Memory B cell (primary cell): ENCODE measurements around the gene NGDN.
"Not testable (repeated sequence)": the region's sequence is repeated elsewhere in the genome, so short reads cannot be mapped to it uniquely, and the experiment has no call there.

Experiments used
- ATAC-seq: fragments of 150-1000 bp; cut with Tn5 transposase; 2 replicates; pipeline ENCODE4 v1.10.0; 2021; ENCODE audit warnings: low read depth, mild to moderate bottlenecking, moderate library complexity
- DNase-seq, 2 donors: peaks; one replicate each; pipeline ENCODE4 v3.0.0; 2022; ENCODE audit warnings: low spot score in 2 of 2
- H3K27ac Mint-ChIP-seq: one replicate; pipeline ENCODE4 v1.8.0; 2022; ENCODE audit warnings: mild to moderate bottlenecking, moderate library complexity, mixed read lengths
- H3K27me3 Mint-ChIP-seq: one replicate; pipeline ENCODE4 v1.8.0; 2022; ENCODE audit warnings: mixed read lengths
- H3K36me3 Mint-ChIP-seq: one replicate; pipeline ENCODE4 v1.8.0; 2022; ENCODE audit warnings: mild to moderate bottlenecking, mixed read lengths
- H3K4me1 Mint-ChIP-seq: one replicate; pipeline ENCODE4 v1.8.0; 2022; ENCODE audit warnings: mixed read lengths
- H3K4me3 Mint-ChIP-seq: one replicate; pipeline ENCODE4 v1.8.0; 2022; ENCODE audit warnings: mild to moderate bottlenecking, moderate library complexity, mixed read lengths
- H3K9me3 Mint-ChIP-seq: one replicate; pipeline ENCODE4 v1.8.0; 2022; ENCODE audit warnings: mixed read lengths

The NGDN gene

DNA sequence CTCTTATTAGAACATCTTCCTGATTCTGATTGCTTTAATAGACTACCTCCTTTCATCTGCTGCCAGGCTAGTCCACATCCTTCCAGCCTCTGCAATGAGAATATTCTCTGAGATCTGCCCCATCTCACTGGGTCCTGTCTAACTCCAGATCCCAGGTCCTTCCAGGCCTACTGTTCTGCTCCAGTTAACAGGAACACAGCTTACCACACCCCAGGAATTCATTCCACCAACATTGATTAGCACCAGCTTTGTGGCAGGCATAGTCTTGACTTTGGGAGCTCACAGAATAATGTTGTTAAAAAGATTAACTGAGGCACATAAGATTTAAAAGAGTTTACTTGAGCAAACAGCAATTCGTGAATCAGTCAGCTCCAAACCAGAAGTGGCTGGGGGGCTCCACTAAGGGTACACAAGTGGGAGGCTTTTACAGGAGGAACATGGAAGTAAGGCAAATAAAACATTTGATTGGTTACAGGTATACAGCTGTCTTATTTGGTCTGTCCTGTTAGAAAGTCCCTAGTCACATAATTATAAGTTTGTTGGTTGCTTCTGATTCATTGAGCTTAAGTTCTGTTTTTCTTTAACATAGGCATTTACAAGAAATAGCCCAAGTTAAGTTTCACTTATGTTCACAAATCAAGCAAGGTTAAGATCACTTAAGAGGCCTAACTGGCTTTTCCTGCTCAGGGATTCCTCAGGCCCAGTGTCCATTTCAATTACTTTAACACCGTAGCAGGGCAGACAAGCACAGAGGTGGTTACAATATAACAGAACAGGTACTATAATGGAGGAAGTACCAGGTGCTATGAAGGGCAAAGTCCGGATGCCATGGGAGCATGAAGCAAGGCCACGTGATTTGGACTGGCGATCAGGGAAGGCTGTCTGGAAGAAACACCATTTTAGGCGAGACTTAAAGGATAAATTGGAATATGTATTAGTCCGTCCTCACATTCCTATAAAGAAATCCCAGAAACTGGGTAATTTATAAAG, 21.8 kb upstream of the NGDN start:
- Mint-ChIP-seq H3K27ac (peak overlapping the region; percentile 29), H3K27me3 (peaks cover 9% of the 10 kb centered on the region), H3K36me3 (no peaks in the 10 kb centered on the region), H3K9me3 (peaks cover 2% of the 10 kb centered on the region), H3K4me3 (no peak overlapping the region), H3K4me1 (peaks cover 5% of the 10 kb centered on the region)
- ATAC-seq: no peak
- no peak for DNase-seq

DNA sequence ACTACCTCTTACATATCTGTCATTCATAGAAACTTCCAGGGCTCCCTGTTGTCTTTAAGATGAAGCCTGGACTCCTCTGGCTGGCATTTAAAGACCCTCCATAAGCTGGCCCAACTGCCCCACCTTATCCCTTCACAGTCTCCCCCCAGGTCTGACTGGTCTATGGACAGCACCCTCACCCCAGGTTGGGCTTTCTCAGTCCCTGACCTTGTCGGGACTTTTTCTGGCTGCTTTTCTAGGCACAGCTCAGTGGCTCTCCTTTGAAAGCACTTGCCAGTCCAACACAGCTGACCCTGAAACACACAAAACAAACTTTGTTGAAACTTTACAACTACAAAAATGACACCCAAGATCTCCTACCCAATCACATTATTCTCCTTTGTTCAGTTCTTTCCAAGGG, 20.2 kb upstream of the NGDN start:
- ATAC-seq (no peak), DNase-seq (no peak)
- Mint-ChIP-seq H3K4me1 (no peaks in the 10 kb centered on the region), H3K4me3 (no peak overlapping the region), H3K36me3 (no peaks in the 10 kb centered on the region), H3K27ac (no peak overlapping the region), H3K9me3 (peaks cover 2% of the 10 kb centered on the region), H3K27me3 (peaks cover 7% of the 10 kb centered on the region)

DNA sequence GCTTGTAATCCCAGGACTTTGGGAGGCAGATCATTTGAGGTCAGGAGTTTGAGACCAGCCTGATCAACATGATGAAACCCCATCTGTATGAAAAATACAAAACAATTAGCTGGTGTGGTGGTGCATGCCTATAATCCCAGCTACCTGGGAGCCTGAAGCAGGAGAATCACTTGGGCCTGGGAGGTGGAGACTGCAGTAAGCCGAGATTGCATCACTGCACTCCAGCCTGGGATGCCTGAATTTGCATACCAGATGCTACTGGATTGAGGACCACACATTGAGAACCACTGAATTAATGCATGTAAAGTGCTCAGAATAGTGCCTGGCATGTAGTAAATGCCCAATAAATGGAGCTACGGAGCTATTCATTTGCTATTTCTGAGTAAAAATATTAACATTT, 19.1 kb upstream of the NGDN start:
- Mint-ChIP-seq H3K36me3 (no peaks in the 10 kb centered on the region), H3K4me1 (no peaks in the 10 kb centered on the region), H3K9me3 (peaks cover 2% of the 10 kb centered on the region), H3K4me3 (no peak overlapping the region), H3K27me3 (peaks cover 12% of the 10 kb centered on the region), H3K27ac (no peak overlapping the region)
- ATAC-seq: no peak
- DNase-seq: no peak

DNA sequence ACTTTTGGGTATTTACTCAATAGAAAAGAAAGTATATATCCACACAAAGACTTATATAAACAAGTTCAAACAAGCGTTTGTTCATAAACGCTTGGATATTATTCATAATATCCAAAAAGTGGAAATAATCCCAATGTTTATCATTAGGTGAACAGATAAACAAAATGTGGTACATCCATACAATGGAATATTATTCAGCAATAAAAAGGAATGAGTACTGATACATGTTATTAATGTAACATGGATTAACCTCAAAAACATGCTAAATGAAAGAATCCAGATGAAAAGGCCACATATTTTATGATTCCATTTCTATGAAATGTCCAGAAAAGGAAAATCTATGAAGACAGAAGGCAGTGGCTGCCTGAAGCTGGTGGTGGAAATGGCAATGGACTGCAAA, 17.3 kb upstream of the NGDN start:
- DNase-seq (no peak), ATAC-seq (no peak)
- Mint-ChIP-seq H3K27me3 (peaks cover 14% of the 10 kb centered on the region), H3K9me3 (peaks cover 2% of the 10 kb centered on the region), H3K36me3 (no peaks in the 10 kb centered on the region), H3K27ac (no peak overlapping the region), H3K4me3 (no peak overlapping the region), H3K4me1 (no peaks in the 10 kb centered on the region)

DNA sequence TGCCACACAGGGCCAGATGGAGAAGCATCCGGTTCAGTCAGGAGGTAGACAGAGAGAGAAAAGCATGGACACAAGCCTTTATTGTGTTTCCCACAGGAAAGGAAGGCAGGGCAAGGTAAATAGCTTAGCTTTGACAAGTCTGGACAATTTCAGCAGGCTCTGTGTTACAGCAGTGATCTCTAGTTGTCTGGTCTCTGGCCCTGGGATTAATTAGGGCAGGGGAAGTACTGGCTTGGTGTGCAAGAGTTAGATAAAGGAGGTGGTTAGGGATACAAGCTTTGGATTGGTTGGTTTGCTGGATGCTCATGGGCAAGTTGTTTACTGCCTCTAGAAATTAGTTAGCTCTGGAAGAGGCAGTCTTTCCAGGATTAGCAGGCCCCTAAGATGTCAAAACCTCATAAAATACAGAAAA, 15.1 kb upstream of the NGDN start:
- no peak overlapping the region for H3K4me3 Mint-ChIP-seq
- ATAC-seq: no peak
- peaks cover 2% of the 10 kb centered on the region for H3K9me3 Mint-ChIP-seq
- H3K27ac Mint-ChIP-seq: no peak overlapping the region
- DNase-seq: no peak
- no peaks in the 10 kb centered on the region for H3K4me1 Mint-ChIP-seq
- no peaks in the 10 kb centered on the region for H3K36me3 Mint-ChIP-seq
- peaks cover 20% of the 10 kb centered on the region for H3K27me3 Mint-ChIP-seq

DNA sequence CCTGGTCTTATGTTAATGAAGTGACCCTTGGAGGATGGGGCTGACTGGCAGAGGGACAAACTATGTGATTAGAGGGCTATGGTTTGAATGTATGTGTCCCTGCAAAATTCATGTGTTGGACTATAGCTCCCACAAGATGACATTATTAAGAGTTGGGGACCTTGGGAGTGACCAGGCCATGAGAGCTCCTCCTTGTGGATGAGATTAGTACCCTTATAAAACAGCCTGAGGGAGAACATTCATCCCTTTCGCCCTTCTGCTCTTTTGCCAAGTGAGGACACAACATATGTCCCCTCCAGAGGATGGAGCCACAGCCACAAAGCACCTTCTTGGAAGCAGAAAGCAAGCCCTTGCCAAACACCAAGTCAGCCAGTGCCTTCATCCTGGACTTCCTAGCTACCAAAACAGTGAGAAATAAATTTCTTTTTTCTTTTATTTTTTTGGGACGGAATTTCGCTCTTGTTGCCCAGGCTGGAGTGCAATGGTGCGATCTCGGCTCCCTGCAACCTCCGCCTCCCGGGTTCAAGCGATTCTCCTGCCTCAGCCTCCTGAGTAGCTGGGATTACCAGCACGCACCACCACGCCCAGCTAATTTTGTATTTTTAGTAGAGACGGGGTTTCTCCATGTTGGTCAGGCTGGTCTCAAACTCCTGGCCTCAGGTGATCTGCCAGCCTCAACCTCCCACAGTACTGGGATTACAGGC, 12.5 kb upstream of the NGDN start:
- H3K27me3 Mint-ChIP-seq: peaks cover 16% of the 10 kb centered on the region
- not testable (repeated sequence) for H3K36me3 Mint-ChIP-seq, H3K9me3 Mint-ChIP-seq, ATAC-seq, H3K4me3 Mint-ChIP-seq, H3K27ac Mint-ChIP-seq, DNase-seq, H3K4me1 Mint-ChIP-seq

DNA sequence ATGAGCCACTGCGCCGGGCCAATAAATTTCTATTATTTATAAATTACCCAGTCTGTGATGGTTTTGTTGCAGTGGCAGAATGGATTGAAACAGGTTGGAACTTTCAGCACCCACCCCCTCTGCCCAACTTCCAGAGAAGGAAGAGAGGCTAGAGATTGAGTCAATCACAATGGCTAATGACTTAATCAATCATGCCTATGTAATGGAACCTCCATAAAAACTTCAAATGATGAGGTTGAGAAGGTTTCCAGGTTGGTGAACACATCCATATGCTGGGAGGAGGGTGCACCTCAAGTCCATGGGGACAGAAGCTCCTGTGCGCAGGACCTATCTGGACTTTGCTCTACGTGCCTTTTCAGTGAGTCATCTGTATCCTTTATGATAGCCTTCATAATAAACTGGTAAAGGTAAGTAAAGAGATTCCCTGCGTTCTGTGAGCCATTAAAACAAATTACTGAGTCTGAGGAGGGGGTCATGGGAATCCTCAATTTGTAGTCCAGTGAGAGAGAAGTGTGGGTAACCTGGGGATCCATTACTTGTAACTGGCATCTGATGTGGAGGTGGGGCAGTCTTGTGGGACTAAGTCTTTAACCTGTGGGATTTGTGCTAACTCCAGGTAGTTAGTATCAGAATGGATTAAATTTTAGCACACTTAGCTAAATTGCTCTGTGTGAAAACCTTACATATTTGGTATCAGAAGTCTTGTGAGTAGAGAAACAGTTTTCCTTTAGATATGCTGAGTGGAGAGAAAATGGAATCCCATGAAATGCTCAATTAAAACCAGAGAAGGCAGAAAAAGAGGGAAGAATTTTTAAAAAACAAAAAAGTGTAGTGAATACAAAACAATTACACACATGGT, 11.7 kb upstream of the NGDN start:
- no peak overlapping the region for H3K27ac Mint-ChIP-seq
- peaks cover 16% of the 10 kb centered on the region for H3K27me3 Mint-ChIP-seq
- H3K36me3 Mint-ChIP-seq: no peaks in the 10 kb centered on the region

DNA sequence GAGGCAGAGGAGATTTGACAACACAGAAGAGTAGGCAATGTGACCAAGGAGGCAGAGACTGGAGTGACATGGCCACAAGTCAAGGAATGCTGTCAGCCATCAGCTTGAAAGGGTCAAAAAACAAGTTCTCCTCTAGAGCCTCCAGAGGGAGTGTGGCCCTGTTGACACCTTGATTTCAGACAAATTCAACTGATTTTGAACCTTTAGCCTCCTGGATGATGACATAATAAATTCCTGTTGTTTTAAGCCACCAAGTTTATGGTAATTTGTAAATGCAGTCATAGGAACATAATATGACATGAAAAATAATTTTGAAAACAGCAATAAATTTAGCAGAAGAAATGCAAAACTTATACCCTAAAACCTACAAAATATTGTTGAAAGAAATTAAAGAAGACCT, 8.5 kb upstream of the NGDN start:
- DNase-seq (no peak), ATAC-seq (no peak)
- H3K4me3 Mint-ChIP-seq: no peak overlapping the region
- H3K9me3 Mint-ChIP-seq: no peaks in the 10 kb centered on the region
- H3K4me1 Mint-ChIP-seq: no peaks in the 10 kb centered on the region
- no peaks in the 10 kb centered on the region for H3K36me3 Mint-ChIP-seq
- peaks cover 9% of the 10 kb centered on the region for H3K27me3 Mint-ChIP-seq
- no peak overlapping the region for H3K27ac Mint-ChIP-seq

More for the DNA sequence above, 11.7 kb upstream of the NGDN start:
- Mint-ChIP-seq H3K4me3 (no peak overlapping the region), H3K9me3 (no peaks in the 10 kb centered on the region), H3K4me1 (no peaks in the 10 kb centered on the region)
- DNase-seq (no peak), ATAC-seq (no peak)

DNA sequence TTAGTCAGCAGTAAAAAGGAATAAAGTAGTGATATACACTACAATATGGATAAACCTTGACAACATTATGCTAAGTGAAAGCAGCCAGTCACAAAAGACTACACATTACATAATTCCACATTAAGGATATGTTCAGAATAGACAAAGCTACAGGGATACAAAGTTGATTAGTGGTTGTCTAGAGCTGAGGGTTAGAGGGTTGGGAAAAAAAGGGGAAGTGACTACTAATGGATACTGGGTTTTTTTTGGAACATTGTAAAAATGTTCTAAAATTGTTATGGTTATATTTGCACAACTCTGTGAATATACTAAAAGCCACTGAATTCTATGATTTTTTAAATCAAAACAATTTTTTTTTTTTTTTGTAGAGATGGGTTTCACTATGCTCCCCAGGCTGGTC, 4.8 kb upstream of the NGDN start:
- H3K4me1 Mint-ChIP-seq: no peaks in the 10 kb centered on the region
- H3K9me3 Mint-ChIP-seq: no peaks in the 10 kb centered on the region
- H3K4me3 Mint-ChIP-seq: no peak overlapping the region
- ATAC-seq: no peak
- H3K36me3 Mint-ChIP-seq: no peaks in the 10 kb centered on the region
- H3K27me3 Mint-ChIP-seq: no peaks in the 10 kb centered on the region
- H3K27ac Mint-ChIP-seq: no peak overlapping the region
- DNase-seq: no peak

DNA sequence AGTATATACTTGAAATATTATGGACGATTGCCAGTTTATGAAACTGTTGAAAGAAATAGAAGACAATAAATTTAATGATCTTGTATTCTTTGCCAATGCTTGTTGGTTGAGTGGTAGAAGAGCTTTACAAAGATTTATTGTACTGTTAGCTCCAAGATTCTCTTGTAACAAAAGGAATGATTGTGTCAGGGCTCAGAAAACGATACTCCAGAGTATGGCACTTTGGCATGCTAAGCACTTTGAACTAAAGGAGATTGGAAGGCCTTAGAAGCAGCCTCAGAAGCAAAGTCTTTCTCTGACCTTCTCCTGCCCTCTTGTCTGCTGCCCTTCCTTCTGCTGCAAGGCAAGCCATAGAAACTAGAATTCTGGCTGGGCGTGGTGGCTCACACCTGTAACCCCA, 4.2 kb upstream of the NGDN start:
- H3K36me3 Mint-ChIP-seq: no peaks in the 10 kb centered on the region
- H3K27me3 Mint-ChIP-seq: no peaks in the 10 kb centered on the region
- no peak for DNase-seq
- no peaks in the 10 kb centered on the region for H3K9me3 Mint-ChIP-seq
- H3K4me1 Mint-ChIP-seq: no peaks in the 10 kb centered on the region
- no peak for ATAC-seq
- no peak overlapping the region for H3K27ac Mint-ChIP-seq
- no peak overlapping the region for H3K4me3 Mint-ChIP-seq

DNA sequence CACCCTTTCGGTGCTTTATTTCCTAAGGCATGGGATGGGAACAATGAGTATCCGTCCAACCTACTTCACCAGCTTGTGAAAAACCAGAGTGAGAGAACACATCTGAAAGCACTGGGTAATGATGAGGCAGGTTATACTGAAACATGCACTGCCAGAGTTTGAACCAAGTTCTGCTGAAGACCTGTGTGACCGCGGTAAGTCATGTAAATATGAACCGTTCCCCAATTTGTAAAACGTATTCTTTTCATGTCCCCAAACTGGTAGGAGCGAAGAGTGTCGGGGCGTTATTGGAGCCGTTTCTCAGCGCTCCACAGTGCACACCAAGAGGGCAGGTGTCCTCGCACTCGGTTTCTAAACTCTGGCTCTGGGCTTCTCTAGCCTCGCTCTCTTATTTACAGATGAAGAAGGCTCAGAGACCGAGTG, 788 bp upstream of the NGDN start:
- Mint-ChIP-seq H3K9me3 (no peaks in the 10 kb centered on the region), H3K4me1 (peaks cover 4% of the 10 kb centered on the region), H3K4me3 (no peak overlapping the region), H3K27me3 (no peaks in the 10 kb centered on the region), H3K36me3 (peaks cover 8% of the 10 kb centered on the region), H3K27ac (no peak overlapping the region)
- DNase-seq (no peak), ATAC-seq (no peak)

DNA sequence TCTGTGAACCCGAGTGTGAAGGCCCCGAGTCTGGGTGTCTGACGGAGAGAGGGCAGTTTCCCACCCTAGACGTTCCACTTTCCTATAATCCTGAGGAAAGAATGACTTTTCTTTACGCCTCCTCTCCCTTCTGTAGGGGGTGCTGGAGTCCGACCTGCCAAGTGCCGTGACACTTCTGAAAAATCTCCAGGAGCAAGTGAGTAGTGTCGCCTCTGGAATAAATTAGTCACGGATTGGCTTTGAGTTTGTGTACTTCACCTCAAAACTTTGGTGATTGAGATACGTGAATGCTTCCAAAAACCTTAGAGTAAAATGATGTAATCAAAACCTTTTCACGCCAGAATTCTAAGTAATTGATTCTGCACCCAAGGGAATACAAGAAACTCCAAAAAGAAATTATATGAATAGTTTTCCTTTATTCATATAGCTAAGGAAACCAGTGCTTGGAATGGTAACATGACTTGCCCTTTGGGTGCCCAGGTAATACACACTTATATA, 452 bp downstream of the NGDN start:
- Mint-ChIP-seq H3K27me3 (no peaks in the 10 kb centered on the region), H3K4me1 (peaks cover 4% of the 10 kb centered on the region), H3K27ac (no peak overlapping the region), H3K4me3 (peak overlapping the region; percentile 54), H3K9me3 (no peaks in the 10 kb centered on the region), H3K36me3 (peaks cover 12% of the 10 kb centered on the region)
- ATAC-seq (peak; percentile 3), DNase-seq (no peak)

DNA sequence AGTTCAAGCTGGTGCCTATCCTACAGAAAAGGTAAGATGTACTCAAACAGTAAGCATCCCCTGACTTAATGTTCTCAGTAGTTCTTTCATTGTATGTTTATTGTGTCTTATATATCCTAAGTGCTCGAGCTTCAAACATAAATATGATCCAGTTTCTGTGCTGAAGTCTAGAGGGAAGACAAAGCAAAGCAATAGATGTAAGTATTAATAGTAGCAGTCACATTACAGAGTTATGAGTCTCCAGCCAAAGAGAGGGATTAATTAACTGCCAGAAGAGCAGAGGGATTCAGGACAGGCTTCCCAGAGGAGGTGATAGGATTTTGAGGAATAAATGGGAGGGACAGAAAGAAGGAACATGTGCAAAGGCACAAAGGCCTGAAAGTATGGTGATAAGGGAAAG, 1.4 kb downstream of the NGDN start:
- peaks cover 4% of the 10 kb centered on the region for H3K4me1 Mint-ChIP-seq
- H3K36me3 Mint-ChIP-seq: peaks cover 14% of the 10 kb centered on the region
- H3K27ac Mint-ChIP-seq: peak overlapping the region; percentile 9
- H3K4me3 Mint-ChIP-seq: peak overlapping the region; percentile 54
- no peaks in the 10 kb centered on the region for H3K27me3 Mint-ChIP-seq
- no peaks in the 10 kb centered on the region for H3K9me3 Mint-ChIP-seq
- no peak for ATAC-seq
- DNase-seq: no peak
